Astrocyte of the cerebellum (primary cell): ENCODE data around the gene CCNL2.
"Not testable (repeated sequence)": the region's sequence is repeated elsewhere in the genome, so short reads cannot be mapped to it uniquely, and the experiment has no call there.

Source experiments
- DNase-seq: peaks from one replicate; pipeline ENCODE4 v3.0.0-alpha.2; 2011; ENCODE audit warnings: low read depth
- H3K4me3 ChIP-seq: 2 replicates; pipeline ENCODE4 v1.5.1; 2011; ENCODE audit warnings: mild to moderate bottlenecking, low read depth, low read length, moderate library complexity
- in situ Hi-C: cut with HindIII; loops from 2 replicates; pipeline ENCODE4 v1.10.0; 2017; ENCODE audit warnings: low sequenced_read_pairs
- TF ChIP-seq, protein P1 (sequence below): IDR thresholded peaks from 2 replicates; pipeline ENCODE4 v1.5.1; 2012; ENCODE audit warnings: low read length, low read depth, moderate library complexity, mild to moderate bottlenecking; ENCODE audit errors: missing control alignments

Gene CCNL2

GRCh38 chr1:1385931-1386330 is 13.2 kb downstream of the CCNL2 start:
- DNase-seq, result no peak
- in situ Hi-C loops, result no loop called here
- TF ChIP-seq, protein P1, sequence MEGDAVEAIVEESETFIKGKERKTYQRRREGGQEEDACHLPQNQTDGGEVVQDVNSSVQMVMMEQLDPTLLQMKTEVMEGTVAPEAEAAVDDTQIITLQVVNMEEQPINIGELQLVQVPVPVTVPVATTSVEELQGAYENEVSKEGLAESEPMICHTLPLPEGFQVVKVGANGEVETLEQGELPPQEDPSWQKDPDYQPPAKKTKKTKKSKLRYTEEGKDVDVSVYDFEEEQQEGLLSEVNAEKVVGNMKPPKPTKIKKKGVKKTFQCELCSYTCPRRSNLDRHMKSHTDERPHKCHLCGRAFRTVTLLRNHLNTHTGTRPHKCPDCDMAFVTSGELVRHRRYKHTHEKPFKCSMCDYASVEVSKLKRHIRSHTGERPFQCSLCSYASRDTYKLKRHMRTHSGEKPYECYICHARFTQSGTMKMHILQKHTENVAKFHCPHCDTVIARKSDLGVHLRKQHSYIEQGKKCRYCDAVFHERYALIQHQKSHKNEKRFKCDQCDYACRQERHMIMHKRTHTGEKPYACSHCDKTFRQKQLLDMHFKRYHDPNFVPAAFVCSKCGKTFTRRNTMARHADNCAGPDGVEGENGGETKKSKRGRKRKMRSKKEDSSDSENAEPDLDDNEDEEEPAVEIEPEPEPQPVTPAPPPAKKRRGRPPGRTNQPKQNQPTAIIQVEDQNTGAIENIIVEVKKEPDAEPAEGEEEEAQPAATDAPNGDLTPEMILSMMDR, result no peak

DNA sequence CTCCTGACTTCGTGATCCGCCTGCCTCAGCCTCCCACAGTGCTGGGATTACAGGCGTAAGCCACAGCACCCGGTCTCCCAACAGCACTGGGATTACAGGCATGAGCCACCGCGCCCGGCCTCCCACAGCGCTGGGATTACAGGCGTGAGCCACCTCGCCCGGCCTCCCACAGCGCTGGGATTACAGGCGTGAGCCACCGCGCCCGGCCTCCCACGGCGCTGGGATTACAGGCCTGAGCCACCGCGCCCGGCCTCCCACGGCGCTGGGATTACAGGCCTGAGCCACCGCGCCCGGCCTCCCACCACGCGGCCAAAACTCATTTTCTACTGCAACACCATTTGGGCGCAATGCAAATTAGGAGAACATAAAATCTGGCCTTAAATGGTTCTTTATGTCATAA is 13.8 kb downstream of the CCNL2 start:
- DNase-seq, in situ Hi-C loops, H3K4me3 ChIP-seq: not testable (repeated sequence)

More at GRCh38 chr1:1385931-1386330, 13.2 kb downstream of the CCNL2 start:
- no peak overlapping the region for H3K4me3 ChIP-seq

DNA sequence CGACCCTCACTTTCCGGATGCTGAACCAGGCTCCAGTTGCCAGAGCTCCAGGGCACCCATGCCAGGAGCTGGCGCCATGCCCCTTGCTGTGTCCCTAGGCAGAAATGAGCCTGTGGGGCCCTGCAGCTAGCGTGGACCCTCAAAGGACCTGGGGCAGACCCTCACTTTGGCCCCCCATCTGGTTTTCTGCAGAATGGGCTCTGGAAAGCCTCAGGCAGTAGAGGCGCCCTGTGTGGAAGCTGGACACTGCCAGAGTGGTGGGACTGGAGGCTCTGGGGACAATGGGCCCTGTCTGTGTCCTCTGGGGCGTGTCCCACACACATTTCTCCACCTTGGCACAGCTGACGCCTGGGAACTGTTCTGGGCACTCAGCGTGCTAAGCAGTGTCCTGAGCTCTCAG is 17.8 kb downstream of the CCNL2 start:
- DNase-seq, result no peak
- in situ Hi-C loops, result no loop called here
- TF ChIP-seq, protein P1, result no peak

GRCh38 chr1:1380860-1381259 is 18.3 kb downstream of the CCNL2 start:
- in situ Hi-C loops, result no loop called here
- H3K4me3 ChIP-seq, result no peak overlapping the region
- TF ChIP-seq, protein P1, result no peak
- no peak for DNase-seq

More for the DNA sequence above, 17.8 kb downstream of the CCNL2 start:
- no peak overlapping the region for H3K4me3 ChIP-seq

DNA sequence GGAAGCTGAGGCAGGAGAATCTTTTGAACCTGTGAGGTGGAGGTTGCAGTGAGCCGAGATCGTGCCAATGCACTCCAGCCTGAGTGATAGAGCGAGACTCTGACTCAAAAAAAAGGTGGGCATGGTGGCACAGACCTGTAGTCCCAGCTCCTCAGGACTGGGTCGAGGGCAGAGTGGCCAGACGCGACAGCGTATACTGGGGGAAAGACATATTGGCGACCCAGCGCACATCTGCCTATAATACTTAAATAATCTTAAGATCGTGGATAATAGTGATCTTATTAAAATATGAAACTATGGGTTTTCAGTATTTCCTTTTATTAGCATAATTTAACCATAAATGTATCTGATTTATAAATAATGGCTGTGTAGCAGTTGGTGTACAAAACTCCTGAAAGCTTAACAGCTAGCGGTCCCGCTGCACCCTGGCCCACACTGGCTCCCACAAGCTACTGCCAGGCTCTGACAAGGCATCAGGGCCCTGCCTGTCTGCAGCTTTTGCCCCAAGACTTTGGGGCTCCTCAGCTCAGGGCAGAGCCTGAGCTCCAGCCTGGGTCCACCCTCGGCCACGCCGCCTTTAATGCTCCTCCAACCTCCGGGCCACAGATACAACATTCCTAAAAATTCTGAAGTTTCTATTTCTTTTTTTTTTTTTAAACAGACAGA is 21.5 kb downstream of the CCNL2 start:
- H3K4me3 ChIP-seq, result no peak overlapping the region
- in situ Hi-C loops, result no loop called here
- TF ChIP-seq, protein P1, result no peak
- no peak for DNase-seq

- no peak for DNase-seq
- TF ChIP-seq, protein P1, result no peak
- H3K4me3 ChIP-seq, result no peak overlapping the region
- in situ Hi-C loops, result no loop called here
These were observed 22.4 kb downstream of the CCNL2 start for GRCh38 chr1:1376551-1377226.

- peak; percentile 100 for DNase-seq
- in situ Hi-C loops, result loop anchor here (5.0 kb wide), 1 partner anchor 117 kb away; no protein-coding TSS in a partner anchor
- peak within 1 kb of the TSS; percentile 88 for H3K4me3 ChIP-seq
- TF ChIP-seq, protein P1, result peak; percentile 25
These were observed 24.0 kb downstream of the CCNL2 start, which contains the start of gene AURKAIP1 for GRCh38 chr1:1374929-1375662. AURKAIP1 (minus strand) TSS chr1:1375207; CDS start chr1:1374756, 451 bp downstream.
